CD4-positive, alpha-beta T cell treated with Interleukin-17A for 1 hour (primary cell): ENCODE results near the gene PPP1R9A.

Experiments
- DNase-seq: peaks from one replicate; pipeline ENCODE4 v3.0.0-alpha.2; 2020

The PPP1R9A gene

DNA sequence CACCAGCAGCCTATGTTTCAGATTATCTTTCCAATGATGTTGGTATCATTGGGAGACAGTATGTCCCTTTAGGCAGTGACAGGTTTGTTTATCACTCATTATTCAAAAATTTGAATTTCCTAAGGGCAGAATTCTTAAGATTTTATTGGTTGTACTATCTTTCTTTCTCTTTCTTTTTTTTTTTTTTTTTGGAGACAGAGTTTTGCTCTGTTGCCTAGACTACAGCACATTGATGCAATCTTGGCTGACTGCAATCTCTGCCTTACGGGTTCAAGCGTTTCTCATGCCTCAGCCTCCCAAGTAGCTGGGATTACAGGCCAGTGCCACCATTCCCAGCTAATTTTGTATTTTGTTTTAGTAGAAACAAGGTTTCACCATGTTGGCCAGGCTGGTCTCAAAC, 305.8 kb downstream of the PPP1R9A start:
- DNase-seq, result no peak

GRCh38 chr7:95213809-95214492, 306.6 kb downstream of the PPP1R9A start:
- DNase-seq, result no peak

DNA sequence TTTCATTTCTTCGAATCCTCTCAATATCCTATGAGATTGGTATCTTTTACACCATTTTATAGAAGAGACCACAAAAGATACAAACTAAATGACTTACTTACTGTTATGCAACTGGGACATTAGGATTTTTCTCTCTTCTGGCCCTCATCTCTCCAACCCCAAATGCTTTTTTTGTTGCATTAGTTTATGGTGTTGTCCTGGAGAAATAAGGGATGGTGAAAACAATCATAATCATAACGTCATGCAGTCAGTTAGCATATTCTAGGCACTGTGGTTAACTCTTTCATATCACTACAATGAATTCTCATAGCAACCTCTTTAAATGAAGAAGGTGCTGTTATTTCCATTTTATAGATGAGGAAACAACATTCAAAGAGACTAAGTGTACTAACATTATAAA, 312.3 kb downstream of the PPP1R9A start:
- no peak for DNase-seq

GRCh38 chr7:95220328-95220727, 312.9 kb downstream of the PPP1R9A start:
- no peak for DNase-seq

DNA sequence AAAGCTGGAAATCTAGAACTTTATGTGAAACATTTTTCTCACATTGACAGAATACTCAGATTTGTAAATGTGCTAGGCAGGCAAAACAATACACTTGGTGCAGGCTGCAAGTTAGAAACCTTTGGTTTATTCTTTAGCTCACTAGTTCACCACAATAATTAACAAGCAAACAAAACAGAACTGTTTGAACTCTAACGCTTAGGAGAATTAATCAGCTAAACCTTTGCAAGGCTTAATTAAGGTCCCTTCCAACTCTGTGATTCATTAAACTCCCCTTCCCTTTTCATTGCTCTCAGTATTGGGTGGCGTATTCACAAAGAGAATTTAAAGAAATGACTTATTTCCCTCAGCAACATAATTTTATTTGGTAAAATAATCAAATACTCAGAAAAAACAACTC, 317.9 kb downstream of the PPP1R9A start:
- no peak for DNase-seq

DNA sequence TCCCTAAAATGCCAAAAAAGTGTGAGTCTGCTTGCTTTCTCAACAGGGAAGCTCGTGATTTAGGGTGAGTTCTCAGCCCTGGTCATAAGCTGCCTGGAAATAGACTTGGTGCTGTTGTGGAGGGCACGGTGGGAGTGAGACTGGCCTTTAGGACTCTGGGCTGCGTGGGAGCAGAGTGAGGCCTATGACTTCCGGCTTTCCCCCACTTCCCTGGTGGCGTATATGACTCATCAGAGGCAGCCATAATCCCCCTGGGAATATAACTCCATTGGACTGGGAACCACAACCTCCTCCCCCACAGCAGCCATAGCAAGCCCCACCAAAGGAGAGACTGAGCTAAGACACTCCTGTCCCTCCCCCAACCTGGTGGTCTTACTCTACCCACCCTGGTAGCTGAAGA, 321.9 kb downstream of the PPP1R9A start:
- DNase-seq, result no peak

DNA sequence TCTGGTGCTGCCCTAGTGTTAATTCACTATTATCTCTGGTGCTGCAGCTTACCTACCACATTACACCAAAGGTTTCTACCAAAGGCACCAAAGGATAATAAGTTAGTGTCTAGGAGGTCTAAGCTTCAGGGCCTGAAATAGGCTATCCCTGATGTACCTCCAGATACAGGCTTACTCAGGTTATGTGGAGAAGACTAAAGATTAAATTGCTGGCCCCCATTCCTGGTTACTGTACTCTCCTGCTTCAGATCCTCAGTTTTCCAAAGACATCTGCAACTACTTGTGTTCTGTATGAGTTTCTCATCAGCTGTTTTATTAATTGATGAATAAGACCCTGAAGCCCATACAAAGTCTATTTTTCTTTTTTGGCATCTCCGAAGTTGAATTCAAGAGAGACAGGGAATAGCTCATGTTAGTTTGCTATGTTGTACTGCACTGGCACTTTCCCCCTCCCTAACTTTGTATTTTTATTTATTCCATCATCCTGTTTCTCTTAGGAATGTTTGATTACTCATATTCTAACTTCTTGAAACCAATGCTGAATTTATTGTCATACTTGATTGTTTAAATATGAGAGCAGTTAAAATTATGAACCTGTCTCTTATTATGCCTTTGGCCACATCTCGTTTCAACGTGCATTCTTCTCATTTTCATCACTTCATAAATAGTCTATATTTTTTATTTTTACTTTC, 331.0 kb downstream of the PPP1R9A start:
- DNase-seq, result no peak

GRCh38 chr7:95240921-95241320, 333.5 kb downstream of the PPP1R9A start:
- DNase-seq, result no peak

GRCh38 chr7:95242266-95242665, 334.9 kb downstream of the PPP1R9A start:
- no peak for DNase-seq

- no peak for DNase-seq
Observed at GRCh38 chr7:95244616-95245015, 337.2 kb downstream of the PPP1R9A start.

GRCh38 chr7:95245828-95246500, 338.6 kb downstream of the PPP1R9A start:
- DNase-seq, result no peak

DNA sequence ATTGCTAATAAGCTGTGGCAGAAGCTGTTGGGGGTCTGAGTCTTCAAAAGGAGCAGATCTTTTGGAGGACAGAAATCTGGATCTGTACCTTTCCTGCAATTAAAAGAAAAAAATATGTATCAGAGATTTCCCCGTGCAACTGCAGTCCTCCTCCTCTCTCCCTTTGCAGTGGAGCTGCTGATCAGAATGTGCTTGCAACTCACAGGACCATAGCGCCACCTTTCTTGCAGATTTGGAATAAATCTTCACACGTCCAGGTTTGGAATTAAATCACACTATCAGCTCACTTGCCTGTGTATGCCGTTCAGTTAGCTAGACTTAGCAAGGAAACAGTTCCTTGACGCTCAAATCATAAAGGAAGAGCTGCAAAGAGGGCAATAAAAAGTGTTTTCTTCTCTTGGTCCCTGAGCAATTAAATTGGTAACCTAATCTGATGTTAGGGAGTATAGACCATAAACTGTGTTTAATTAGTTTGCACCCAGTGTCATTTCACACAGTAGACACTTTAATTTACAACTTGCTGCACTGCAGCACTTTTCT, 339.5 kb downstream of the PPP1R9A start:
- peak; percentile 24 for DNase-seq

DNA sequence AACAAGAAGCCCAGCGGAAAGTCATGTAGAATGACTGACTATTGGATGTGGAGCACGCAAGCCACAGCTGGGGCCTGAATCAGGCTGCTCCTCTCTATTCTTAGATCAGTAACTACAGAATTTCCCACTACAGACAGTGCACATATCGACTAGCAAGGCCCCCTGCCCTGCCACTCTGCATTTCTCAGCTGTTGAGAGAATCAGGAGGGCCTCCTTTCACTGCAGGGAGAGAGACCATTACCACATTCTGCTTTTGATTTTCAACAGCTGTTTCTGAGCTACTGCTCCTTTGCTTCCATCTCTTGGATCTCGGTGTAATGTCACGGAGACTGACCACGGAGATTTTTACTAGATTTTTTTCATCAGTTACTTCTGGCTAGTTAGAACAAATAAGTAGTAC, 343.2 kb downstream of the PPP1R9A start:
- DNase-seq, result no peak

DNA sequence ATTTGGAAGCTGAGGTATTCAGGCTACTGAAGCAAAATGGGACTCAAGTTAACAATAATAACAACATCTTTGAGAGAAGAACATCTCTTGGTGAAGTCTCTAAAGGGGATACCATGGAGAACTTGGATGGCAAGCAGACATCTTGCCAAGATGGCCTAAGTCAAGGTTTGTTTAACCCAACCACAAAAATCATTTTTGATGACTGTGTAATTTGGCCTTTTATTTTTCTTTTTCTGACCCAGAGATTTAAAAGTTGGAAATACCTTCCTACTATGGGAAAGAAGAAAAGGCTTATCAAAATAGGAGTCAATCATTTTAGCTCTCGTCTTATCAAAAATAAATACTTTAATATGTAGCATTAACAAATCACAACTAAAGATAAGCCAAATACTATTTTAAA, 344.6 kb downstream of the PPP1R9A start:
- DNase-seq, result no peak

- DNase-seq, result no peak
Observed at GRCh38 chr7:95253986-95254385, 346.6 kb downstream of the PPP1R9A start.

GRCh38 chr7:95255691-95256090, 348.3 kb downstream of the PPP1R9A start:
- no peak for DNase-seq

DNA sequence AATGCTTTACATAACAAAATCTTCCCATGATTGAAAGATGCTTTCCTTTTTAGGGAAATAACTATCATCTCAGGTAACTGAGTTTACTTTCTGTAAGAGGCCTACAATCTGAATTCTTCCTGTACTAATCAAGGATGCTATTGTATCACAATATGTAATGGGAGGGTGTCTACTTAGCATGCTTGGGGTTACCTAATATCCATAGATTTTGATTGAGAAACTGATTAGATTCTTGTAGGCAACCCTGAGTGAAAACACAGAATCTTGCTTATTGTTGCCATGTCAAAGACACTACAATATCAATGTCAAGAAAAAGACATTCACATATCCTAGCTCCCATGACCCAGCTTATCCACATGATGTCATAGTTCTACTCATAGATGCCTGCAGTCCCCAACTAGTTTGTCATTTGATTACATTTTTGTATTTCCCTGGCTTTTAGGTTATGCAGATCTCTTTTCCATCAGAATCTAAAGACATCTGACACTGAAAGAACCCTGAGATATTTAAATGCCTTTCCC, 354.6 kb downstream of the PPP1R9A start:
- DNase-seq, result no peak

GRCh38 chr7:95262875-95263274, 355.5 kb downstream of the PPP1R9A start:
- DNase-seq, result no peak

DNA sequence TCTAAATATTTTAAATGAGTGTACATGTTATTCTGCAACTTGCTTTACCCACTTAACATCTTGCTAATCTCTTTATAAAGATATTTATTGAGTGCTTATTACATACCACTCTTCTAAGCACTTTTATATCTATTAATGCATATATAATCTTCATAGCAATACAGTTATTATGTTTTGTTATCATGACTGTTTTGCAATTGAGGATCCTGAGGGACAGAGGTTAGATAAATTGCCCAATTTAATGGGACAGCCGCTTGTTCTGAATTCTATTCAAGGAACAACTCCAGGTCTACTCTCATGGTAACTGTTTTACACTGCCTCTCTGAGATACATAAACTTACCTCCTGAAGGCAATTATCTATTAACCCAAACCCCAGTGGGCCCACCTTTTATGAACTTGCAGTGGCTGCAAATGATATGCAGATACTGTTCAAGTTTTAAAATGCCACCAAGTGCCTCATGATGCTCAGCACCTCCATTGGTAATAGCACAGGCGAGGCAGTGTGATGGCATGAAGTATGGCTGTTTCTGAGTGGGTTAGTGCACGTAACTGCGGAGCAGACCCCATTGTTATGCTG, 356.5 kb downstream of the PPP1R9A start:
- no peak for DNase-seq

GRCh38 chr7:95264363-95264891, 357.0 kb downstream of the PPP1R9A start:
- no peak for DNase-seq

DNA sequence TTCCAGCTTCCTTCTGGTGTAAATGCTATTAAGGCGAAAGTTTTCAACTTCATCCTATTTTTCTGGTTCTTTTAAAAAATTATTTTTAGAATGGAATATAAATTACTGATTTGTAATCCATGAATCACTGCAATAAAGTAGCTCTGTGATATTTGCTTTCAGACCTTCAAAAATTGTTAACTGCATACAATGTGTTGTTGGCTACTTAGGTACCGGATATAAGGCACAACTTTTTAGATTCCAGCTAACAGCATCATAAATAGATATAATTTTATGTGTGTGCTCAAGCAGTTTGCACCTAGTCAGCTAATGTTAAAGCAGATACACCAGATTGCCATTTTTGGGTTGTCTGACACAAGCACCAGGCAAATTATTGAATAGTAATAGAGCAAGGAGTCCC, 358.2 kb downstream of the PPP1R9A start:
- DNase-seq, result no peak

- no peak for DNase-seq
Observed at GRCh38 chr7:95267754-95268153, 360.4 kb downstream of the PPP1R9A start.

DNA sequence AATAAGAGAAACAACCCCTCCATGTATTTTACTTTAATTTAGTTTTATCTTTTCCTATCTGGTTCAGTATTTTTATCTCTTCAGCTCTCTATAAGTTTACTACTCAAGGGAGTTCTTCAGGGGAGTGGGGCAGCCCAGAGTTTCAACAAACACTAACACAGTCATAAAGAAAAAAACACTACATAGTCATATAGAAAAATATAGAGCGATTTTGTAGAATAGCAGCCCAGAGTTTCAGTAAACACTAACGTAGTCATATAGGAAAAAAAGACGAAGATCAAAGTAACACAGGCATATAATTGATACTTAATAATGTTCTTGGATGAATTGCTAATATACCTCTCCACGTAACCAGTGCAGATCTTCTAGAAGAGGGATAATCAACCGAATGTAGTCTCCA, 362.2 kb downstream of the PPP1R9A start:
- no peak for DNase-seq
